ENCODE measurements around the gene TNKS2.
A peak's percentile ranks its signal among the peaks of the same experiment; 100 is the strongest.
"Not testable (repeated sequence)": the region's sequence is repeated elsewhere in the genome, so short reads cannot be mapped to it uniquely, and the experiment has no call there.

Gene TNKS2

DNA sequence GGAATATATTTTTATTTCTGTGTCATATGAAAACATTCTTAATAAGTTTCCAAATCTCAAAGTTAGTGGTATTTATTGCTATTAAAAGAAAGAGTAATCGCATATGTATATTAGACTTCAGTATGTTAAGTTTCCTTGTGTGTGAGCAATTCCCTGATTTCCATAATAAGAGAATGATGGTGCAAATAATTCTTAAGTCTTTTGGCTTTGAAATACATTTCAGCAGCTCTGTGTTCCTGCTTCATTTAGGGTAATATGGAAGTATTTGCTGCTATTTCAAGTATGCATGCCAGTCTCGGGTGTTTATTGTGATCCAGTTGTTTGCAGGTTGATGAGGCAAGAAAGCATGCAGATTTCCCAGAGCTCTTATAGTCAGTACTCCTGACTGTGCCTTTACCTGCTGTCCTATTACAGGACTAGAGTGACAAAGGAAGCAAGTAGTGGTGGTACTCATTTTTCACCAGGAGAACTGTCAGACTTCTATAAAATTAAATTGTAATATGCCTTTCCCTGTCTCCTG, 67.4 kb downstream of the TNKS2 start:
- no peak for DNase-seq (ENCODE audit: low read depth in 2 of 2)

DNA sequence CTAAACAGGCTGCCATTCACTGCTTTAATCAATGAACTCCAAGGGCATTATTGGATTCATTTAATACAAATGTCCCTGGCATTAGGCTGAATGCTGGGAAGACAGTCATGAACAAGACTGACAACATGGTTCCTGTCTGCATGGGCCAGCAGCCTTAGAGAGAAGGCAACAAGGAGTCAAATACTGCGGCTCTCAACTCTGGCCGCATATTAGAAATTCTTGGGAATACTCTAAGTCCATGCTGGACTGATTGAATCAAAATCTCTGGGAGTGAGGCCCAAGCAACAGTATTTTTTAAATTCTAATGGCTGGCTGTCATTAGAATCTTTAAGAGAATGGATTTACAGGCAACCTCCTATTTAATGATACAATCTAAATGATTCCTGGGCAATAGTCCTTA, 76.9 kb downstream of the TNKS2 start:
- no peak for DNase-seq (ENCODE audit: low read depth in 2 of 2)

DNA sequence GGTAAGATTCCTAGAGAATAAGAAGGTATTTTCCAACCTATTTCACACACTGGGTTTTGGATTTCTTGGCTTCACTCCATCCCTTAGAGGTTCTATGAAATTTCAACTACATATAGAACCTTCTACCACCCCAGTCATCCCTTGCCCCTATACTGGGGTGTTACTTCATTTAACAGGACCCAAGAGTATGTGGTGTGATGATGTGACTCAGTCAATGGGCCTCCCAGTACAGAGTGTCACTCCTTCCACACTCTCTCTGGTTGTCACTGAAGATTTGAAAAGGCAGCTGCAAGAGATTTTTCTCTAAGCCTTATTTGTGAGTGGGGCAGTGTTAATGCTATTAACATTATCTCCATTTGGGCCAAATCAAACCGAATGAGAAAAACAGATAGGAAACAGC, 77.6 kb downstream of the TNKS2 start:
- no peak for DNase-seq (ENCODE audit: low read depth in 2 of 2)

DNA sequence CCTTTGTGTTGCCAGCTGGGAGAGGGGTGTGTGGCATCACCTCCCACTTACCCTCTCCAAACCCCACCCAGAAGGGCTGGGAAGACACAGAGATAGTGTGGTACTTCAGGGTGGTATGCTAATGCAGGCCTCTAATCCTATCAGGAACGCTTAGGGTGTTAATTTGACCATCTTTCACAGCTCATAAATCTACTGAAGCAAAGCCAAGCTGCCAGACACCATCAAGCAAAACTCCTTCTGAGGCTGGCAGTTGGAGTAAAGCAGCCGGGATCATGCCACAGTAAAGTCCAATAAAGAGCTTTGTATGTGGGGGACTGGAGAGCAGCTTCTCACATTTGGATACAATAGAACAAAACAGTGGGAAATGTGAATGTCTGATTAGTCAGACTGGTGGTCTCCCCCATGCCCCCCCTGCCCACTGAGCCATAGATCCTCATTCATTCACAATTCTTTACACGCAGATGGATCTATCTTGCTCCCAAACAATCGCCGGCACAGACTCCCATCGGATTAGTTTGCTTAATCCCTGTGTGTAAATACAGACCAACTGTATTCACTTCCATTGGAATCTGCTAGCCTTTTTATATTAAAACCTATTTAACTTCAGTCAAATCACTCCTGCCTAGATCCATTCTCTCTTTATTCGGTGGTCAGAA, 81.4 kb downstream of the TNKS2 start:
- no peak for DNase-seq (ENCODE audit: low read depth in 2 of 2)

DNA sequence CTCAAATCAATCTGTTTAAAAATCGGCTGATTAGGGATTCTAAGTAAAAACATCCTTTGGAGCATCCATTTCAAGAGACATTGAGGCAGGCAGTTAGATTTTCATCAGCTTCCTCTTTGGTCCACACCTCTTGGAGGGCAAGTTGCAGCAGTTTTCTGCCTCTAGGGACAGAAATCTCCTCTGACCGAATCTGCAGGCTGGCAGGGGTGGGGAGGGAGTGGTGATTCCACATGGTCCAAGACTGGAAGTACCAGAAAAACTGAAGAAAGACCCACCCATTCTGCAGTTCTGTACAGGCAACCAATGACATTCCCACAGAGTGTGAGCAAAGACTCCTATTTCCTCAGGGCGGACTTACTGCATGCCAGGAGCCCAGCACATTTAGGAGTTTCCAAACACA, 82.1 kb downstream of the TNKS2 start:
- DNase-seq (ENCODE audit: low read depth in 2 of 2), result no peak

DNA sequence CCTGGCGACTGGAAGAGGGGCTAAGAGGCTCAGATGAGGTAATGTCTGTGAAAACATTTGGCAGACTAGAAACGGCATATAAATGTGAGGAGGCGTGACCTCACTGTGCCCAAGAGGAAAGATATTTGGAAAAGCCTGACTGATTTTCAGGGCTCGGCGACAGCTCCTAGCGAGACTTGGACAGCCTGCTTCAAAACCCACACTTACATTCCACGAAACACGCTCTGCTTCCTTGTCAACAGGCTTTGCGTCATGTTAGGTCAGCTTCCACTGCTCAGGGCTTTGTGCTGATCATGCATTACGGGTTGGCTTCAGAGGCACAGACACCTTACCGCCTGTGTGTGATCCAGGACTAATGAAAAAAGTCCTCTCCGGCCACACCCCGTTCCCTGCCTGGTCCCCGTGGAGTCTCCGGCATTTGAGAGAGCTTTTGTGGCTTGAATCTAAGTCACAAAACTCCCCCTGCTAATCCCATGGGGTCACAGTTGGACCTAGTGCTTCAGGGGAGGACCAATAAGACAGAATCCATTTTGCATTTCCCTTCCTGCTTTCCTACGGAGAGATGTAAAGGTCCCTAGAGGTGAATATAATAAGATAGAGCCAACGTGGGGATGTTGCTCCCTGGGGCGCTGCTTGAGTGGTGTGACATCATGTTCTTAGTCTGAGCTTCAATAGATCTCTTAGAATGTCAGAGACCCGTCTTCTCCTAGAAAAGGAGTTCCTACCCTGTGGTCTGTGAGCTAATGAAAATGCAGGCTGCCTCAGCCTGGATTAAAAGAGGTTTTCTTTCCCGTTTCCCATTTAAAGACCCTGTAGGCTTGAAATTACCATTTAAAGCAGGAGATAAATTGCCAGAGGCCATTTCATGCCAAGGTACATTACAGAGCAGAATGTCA, 85.6 kb downstream of the TNKS2 start:
- no peak for DNase-seq (ENCODE audit: low read depth in 2 of 2)

DNA sequence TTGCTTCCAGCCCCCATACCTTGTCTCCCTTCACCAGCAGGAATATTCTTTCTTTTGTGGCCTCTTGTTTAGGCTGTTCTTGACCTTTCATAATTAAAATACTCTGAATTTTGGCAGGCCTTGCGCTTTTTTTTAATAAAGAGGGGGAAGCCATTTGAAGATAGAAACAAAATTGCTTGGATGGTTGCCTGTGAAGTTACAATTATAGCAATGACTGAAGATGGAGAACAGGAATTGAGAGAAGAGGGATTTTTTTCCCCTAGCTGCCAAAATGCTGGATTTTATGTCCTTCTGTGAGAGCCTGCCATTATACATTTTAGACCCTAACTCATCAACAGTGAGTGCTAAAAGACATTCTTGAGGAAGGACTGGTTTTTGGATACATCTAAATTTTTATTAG, 86.3 kb downstream of the TNKS2 start:
- no peak for DNase-seq (ENCODE audit: low read depth in 2 of 2)

DNA sequence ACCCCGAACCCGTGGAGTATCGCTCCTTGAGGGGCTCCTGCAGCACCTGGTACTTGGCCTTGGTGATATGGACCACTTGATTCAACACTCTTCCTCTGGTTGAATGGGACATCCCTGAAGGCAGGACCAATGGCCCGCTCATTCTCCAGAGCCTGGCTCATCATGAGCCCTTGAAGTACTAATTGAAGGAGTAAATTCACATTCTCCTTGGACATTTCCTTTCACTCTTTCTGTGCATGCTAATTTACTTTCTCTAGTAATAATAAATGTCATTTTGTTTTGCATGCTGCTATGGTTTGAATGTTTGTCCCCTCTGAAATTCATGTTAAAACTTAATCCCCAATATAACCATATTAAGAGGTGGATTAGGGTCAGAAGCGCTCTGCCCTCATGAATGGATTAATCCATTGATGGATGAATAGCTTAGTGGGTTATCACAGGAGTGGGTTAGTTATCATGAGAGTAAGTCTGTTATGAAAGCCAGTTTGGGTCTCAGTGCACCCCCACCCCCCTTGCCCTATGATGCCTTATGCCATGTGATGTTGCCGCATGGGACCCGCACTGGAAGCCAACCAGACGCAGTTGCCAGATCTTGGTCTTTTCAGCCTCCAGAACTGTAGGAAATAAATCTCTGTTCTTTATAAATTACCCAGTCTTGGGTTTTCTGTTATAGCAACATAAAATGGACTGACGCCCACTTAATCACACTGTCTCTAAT, 87.3 kb downstream of the TNKS2 start:
- DNase-seq (ENCODE audit: low read depth in 2 of 2), result no peak

DNA sequence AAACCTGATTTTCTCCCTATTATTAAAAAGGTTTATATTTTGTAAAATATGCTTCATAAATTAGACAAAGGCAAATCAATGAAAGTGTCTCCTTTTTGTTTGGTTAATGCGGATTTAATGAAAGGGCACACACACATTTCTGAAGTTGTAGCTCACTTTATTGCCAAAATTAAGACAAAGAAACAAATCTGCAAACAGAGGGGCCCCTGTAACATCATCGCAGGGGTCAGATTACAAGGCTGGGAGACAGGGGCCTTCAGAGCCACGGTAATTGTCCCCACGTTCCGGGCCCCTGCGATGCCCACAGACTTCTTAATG, 88.7 kb downstream of the TNKS2 start:
- DNase-seq (ENCODE audit: low read depth in 2 of 2), result no peak

DNA sequence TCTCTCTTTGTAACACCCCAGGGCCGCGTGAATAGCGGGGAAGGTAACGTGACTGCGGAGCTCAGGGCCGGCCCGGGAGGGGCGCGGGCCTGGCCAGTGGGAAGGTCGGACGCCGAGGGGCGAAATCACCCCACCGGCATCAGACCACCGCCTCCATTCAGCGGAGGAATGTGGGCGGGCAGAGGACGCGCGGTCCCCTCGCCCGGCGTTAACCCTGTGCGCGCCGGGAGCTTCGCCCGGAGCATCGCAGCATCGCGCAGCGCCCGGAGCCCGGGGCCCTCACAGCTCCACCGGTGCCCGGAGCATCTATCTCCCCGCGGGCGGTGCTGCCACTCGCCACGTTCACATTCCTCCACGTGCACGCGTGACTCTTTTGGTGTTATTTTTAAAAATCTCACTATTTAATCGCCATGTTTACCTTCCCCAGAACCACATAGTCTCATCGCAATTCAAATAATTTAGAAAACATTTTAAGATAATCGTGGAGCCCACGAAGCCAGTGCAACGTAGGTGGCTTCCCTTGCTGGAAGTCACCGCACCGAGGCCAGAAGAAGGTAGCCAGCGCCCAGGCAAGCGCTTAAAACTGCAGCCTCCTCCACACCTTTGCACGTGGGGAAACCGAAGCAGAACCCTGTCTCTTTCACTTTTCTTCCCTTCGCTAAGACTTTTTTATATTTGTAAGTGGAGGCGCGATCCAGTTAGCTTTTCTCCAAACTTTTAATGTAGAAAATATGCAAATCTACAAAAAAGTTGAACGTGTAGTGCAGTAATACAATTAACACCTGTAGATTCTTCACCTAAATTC, 89.2 kb downstream of the TNKS2 start:
- DNase-seq (ENCODE audit: low read depth in 2 of 2), result no peak

DNA sequence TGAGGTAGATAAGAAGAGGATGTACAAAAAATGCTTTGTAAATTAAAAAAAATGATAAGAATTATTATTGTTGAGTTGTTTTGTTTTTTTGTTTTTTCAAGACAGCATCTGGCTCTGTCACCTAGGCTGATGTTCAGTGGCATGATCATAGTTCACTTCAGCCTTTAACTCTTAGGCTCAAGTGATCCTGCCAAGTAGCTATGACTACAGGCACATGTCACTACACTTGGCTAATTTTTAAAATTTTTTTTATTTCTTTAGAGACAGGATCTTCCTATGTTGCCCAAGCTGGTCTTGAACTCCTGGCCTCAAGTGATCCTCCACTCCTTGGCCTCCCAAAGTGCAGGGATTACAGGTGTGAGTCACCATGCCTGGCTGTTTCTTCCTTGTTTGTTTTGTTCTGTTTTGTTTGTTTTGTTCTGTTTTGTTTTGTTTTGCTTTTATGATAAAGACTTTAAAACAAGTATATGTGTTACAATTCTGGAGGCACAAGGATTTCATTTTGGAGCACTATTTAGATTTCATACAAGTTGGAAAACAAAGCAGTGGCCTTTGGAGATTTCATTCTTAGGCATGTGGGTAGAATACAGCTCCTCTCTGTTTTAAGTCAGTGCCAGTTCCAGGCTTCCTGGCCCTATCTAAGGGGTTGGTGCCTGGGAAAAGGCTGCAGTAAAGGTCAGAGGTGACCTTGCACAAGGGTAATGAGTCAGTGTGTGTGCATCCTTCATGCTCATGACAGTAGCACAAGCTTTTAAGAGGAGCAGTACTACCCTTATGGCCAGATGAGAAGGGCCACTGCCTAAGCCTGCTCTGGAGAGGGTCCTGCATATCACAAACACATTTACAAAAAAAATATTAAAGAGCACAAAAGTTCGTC, 93.1 kb downstream of the TNKS2 start:
- DNase-seq (ENCODE audit: low read depth in 2 of 2), result no peak

DNA sequence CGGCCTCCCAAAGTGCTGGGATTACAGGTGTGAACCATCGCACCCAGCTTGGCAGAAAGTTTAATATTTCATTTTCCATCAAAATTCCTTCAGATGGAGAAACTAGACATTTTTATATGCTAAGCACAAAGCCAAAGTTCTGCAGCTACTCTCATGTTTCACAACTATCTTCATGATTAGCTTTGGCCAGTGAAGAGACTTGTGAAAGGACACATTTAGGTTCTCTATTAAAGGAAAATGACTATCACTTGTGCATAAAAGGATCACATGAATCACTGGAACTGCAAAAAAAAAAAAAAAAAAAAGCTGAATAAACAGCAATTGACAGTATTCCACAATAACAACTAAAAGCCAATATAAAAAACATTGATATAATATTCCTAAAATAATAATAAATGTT, 94.8 kb downstream of the TNKS2 start:
- DNase-seq (ENCODE audit: low read depth in 2 of 2), result no peak

DNA sequence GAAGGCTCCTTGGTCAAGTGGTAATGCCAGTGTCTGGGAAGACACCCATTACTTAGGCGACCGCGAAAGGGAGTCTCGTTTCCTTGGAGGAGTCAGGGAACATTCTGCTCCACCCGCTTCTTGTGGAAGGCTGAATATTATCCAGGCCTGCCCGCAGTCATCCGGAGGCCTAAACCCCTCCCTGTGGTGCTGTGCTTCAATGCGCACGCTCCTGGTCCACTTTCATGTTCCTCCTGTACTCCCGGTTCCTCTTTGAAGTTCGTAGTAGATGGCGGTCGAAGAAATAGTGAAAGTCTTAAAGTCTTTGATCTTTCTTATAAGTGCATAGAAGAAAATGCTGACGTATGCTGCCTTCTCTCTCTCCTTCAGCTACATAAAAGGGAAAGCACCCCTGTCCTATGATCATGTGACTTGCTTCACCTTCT, 96.0 kb downstream of the TNKS2 start:
- DNase-seq (ENCODE audit: low read depth in 2 of 2), result not testable (repeated sequence)

DNA sequence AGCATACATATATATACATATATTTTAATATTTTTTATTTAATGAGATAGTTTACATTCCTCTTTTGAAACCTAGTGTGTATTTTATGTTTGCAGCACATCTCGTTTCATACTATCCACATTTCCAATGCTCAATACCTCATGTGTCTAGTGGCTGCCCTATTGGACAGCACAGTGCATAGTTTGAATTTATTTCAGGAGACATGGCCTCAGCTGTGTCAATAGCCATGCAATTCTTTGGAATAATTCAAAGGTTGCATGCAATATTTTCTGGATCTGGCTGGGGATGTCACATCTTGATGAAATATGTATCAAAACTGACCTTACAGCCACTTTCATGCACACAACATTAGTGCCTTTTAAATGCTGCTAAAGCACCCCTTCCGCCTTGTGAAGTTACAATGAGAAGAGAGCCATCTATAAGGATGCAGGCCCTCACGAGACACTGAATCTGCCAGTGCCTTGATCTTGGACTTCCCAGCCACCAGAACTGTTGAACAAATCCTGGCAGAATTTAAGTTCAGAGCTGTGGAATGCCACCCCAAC, 98.1 kb downstream of the TNKS2 start:
- no peak for DNase-seq (ENCODE audit: low read depth in 2 of 2)

DNA sequence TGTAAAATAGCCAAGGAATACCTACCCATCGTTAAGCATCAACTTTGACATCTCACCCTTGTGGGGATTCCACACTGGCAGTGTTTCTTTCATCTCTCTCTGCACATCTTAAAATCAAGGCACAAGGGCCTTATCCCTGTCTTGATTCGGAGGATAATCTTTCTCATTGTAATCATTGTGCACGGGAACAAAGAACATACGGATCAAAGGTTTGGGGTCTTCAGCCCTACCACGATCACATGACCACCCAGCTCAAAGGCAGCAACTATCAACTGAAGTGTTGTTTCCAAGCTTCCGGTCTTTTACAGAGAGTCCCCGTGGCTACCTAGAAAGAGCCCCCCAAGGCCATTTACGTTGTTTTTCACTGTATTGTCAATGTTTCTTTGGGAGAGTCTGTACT, 99.2 kb downstream of the TNKS2 start:
- DNase-seq (ENCODE audit: low read depth in 2 of 2), result no peak

DNA sequence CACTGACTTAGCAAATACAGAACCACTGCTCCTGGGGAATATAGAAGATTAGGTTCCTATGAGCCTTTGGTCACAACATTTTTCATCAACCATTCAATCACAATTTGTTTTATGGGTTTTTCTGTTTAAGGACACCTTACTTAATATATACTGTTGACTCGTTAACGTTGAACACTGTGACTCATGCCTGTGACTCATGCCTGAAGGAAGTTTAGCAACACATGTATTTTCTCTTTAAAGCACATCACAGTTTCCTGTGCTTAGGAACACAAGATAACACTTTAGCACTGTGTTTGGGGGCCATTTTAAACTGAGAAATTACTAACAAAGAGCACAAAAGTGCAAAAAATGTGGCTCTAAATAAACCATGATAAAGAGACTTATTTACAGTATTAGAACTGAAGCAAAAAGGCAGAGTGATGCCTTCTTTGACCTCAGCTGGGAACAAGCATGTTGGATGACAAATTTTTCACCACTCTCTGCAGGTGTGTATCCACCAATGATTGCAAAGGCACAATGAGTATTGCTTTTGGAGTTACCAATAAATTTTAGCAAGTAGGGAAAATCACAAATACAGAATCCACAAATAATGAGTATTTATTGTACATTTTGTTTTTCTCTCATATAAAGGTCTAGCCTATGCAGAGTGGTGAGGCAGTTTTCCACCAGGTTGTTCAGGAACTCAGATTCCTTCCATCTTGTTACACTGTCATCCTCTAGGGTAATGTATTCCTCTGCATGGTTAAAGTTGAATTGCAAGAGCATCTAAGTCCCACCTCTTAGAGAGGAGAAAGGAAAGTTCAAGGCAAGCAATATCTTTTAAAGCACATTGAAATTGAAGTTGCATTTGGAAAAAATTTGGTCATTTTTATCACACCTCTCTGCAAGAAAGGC, 103.8 kb downstream of the TNKS2 start:
- peak; percentile 83 to 84 for DNase-seq (ENCODE audit: low read depth in 2 of 2)

DNA sequence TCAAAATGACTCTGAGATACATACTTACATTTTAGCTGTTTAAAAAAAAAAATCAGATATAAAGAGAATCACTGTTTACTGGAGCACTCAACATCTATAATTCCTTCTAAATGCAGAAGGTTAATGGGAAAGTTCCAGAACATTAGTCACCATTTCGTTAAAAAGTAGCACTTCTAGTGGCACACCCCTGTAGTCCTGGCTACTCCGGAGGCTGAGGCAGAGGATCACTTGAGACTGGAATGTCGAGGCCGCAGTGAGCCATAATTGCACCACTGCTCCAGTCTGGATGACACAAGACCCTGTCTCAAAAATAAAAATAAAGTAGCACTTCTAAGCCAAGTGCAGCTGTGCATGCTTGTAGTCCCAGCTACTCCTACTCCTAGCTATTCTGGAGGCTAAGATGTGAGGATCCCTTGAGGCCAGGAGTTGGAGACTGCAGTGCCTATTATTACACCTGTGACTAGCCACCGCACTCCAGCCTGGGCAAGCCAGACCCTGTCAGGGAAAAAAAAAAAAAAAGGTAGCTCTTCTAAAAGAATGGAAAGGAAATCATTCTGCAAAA, 108.9 kb downstream of the TNKS2 start:
- no peak for DNase-seq (ENCODE audit: low read depth in 2 of 2)

DNA sequence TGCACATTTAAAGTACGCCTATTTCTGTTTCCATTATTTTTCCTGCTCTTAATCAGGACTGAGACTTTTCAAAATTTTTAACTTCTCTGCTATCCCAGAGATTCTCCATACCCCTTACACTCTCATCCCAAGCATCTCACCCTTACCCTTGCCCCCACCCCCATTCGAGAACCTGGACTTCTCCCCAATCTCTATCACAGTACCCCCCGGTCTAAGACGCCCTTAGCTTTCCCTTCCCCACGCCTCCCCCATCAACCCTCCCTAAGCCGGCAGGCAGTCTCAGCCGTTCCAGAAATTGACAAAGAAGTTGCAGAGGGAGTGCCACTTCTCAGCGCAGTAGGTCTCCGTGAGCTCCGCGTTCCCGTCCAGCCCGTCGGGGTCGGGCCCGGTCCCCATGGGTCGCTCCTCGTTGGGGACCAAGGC, 109.7 kb downstream of the TNKS2 start:
- DNase-seq (ENCODE audit: low read depth in 2 of 2), result no peak
